ENCODE measurements around the gene KMT2C. TPM values are rescaled to one million over a fixed set of nuclear protein-coding genes. Genes with fewer than 3 reads are reported as not detected.

KMT2C gene
- total and polyA plus RNA-seq, 2 of the 8 experiments (the other 6 are each of a cell fraction or from before 2014, with no cell fraction given): 9.1 to 40.8 TPM

DNA sequence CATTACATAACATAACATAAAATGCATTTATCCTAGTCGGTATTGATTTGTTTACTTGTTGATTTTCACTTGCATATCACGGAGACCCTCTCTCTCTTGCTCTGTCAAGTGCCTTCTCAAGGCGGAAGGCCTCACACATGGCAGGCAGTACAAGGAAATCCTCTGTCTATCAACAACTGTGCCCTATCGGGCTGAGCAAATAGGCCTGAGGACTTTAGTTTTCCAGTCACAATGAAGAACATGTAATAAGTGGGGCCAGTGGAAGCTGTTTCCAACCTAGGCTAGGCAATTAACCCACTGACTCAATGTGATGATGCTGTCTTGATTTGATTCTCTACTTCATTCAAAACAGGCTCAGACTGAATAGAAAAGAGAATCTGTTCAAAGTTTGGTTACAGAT lies 44.9 kb upstream of the KMT2C start:
- FAIRE-seq: no peak
- Histone ChIP-seq H3K18ac (ENCODE audit: extremely low read depth, low read length) (no peak overlapping the region), H4K20me1 (replicated peaks in 1 of 2; ENCODE audit: control insufficient read depth in 1 of 2, insufficient read depth in 2 of 2, low read length in 2 of 2) (no peaks in the 10 kb centered on the region), H2BK120ac (replicated peaks; ENCODE audit: low read depth, low read length) (no peak overlapping the region), H3K4me1 (replicated peaks in 1 of 4; ENCODE audit: control insufficient read depth in 3 of 4, insufficient read depth in 4 of 4, low read length in 3 of 4) (no peaks in the 10 kb centered on the region; a peak in 1 of 7 replicates), H4K91ac (replicated peaks; ENCODE audit: insufficient read length, low read length) (no peak overlapping the region), H2BK15ac (ENCODE audit: low read length) (no peak overlapping the region), H3K4me2 (ENCODE audit: insufficient read depth in 1 of 2, low read depth in 2 of 2, low read length in 2 of 2) (no peak overlapping the region), H3K79me1 (ENCODE audit: low read depth, low read length) (no peaks in the 10 kb centered on the region), H3K9ac (replicated peaks in 1 of 4; ENCODE audit: extremely low read depth in 1 of 4, low read depth in 3 of 4, low read length in 3 of 4) (no peak overlapping the region), H3K23ac (ENCODE audit: insufficient read length) (no peak overlapping the region), H2AK5ac (ENCODE audit: low read depth, low read length) (no peak overlapping the region), H3K14ac (ENCODE audit: insufficient read length) (no peak overlapping the region), H3K27me3 (replicated peaks in 1 of 4; ENCODE audit: control insufficient read depth in 3 of 4, extremely low read depth in 1 of 4, insufficient read depth in 3 of 4, low read length in 3 of 4) (no peaks in the 10 kb centered on the region), H3K56ac (replicated peaks; ENCODE audit: insufficient read length, low read depth, low read length) (no peak overlapping the region), H2BK20ac (ENCODE audit: low read length) (no peak overlapping the region), H3K27ac (ENCODE audit: low read depth, low read length) (no peak overlapping the region), H3K9me3 (ENCODE audit: insufficient read depth in 2 of 2, low read depth in 1 of 2, low read length in 1 of 2) (no peaks in the 10 kb centered on the region), H3K79me2 (ENCODE audit: control insufficient read depth in 1 of 2, insufficient read depth in 2 of 2, low read length in 2 of 2) (no peaks in the 10 kb centered on the region), H3K4me3 (ENCODE audit: extremely low read depth in 1 of 4, insufficient read depth in 2 of 4, low read depth in 3 of 4, low read length in 4 of 4) (no peak overlapping the region), H2BK12ac (ENCODE audit: low read depth, low read length) (no peak overlapping the region), H4K8ac (ENCODE audit: extremely low read depth, insufficient read depth, low read length) (no peak overlapping the region), H2BK5ac (ENCODE audit: low read depth, low read length) (no peak overlapping the region), H3K36me3 (ENCODE audit: control insufficient read depth in 2 of 4, insufficient read depth in 4 of 4, low read length in 3 of 4) (no peaks in the 10 kb centered on the region), H3K23me2 (ENCODE audit: low read depth, low read length) (no peaks in the 10 kb centered on the region), H2AFZ (ENCODE audit: low read length) (no peak overlapping the region; the same call in 1 of the 2 replicates), H3K4ac (replicated peaks; ENCODE audit: insufficient read length, low read depth, low read length) (no peak overlapping the region), H4K5ac (ENCODE audit: insufficient read length, low read depth, low read length) (no peak overlapping the region)
- ChIA-PET POLR2A (ENCODE audit: partially characterized antibody) (no interaction called here), CTCF (ENCODE audit: partially characterized antibody) (no interaction called here)
- no peak for DNase-seq (ENCODE audit: low read depth in 1 of 2, low spot score in 2 of 2)
- WGBS, 2 experiments (ENCODE audit: extremely low coverage in 1 of 2, insufficient coverage in 1 of 2, insufficient read length in 1 of 2, insufficient replicate concordance in 2 of 2, low coverage in 1 of 2, low lambda C conversion rate in 2 of 2, missing lambda C conversion rate in 1 of 2): 86% methylated on average over 4 of the region's 4 CpGs; no CpG with 5 or more reads in 1 of the 2 experiments
- no peak for TF ChIP-seq CEBPB (IDR thresholded peaks at IDR 0.05; ENCODE audit: low read depth, low read length)
- no peak for TF ChIP-seq POU5F1 (IDR thresholded peaks at IDR 0.05; ENCODE audit: low read depth, low read length)
- no peak for TF ChIP-seq BCL11A (IDR thresholded peaks at IDR 0.05; ENCODE audit: low read depth in 2 of 2, low read length in 2 of 2)

All from H1 (cell line).